ENCODE results near the gene AGAP1. TPM values are rescaled to one million over a fixed set of nuclear protein-coding genes. Genes with fewer than 3 reads are reported as not detected.

Gene AGAP1
- total RNA-seq, 1 experiment from 2014 or later = 23.4 TPM

GRCh38 chr2:235952714-235953113 lies 458.9 kb downstream of the AGAP1 start:
- no peak for DNase-seq (ENCODE audit: low read depth in 1 of 2, low spot score in 2 of 2)
- Histone ChIP-seq H3K4me3 (no peak overlapping the region), H3K9me3 (replicated peaks) (no peaks in the 10 kb centered on the region), H3K4me1 (replicated peaks) (no peaks in the 10 kb centered on the region), H3K27ac (no peak overlapping the region), H3K36me3 (no peaks in the 10 kb centered on the region), H3K27me3 (replicated peaks) (no peaks in the 10 kb centered on the region)

GRCh38 chr2:235954281-235954680 lies 460.4 kb downstream of the AGAP1 start:
- peaks cover 2% of the 10 kb centered on the region; the same call in 1 of the 2 replicates for H3K36me3 ChIP-seq
- no peaks in the 10 kb centered on the region for H3K9me3 ChIP-seq (replicated peaks)
- H3K4me1 ChIP-seq (replicated peaks) = no peaks in the 10 kb centered on the region
- H3K27me3 ChIP-seq (replicated peaks) = no peaks in the 10 kb centered on the region
- no peak overlapping the region for H3K4me3 ChIP-seq
- H3K27ac ChIP-seq = no peak overlapping the region
- no peak for DNase-seq (ENCODE audit: low read depth in 1 of 2, low spot score in 2 of 2)

GRCh38 chr2:235954888-235955480 lies 461.1 kb downstream of the AGAP1 start:
- no peak overlapping the region for H3K4me3 ChIP-seq
- H3K9me3 ChIP-seq (replicated peaks) = no peaks in the 10 kb centered on the region
- H3K27ac ChIP-seq = no peak overlapping the region
- H3K27me3 ChIP-seq (replicated peaks) = no peaks in the 10 kb centered on the region
- peaks cover 4% of the 10 kb centered on the region; the same call in 1 of the 2 replicates for H3K36me3 ChIP-seq
- no peak for DNase-seq (ENCODE audit: low read depth in 1 of 2, low spot score in 2 of 2)
- no peaks in the 10 kb centered on the region for H3K4me1 ChIP-seq (replicated peaks)

GRCh38 chr2:235955664-235956063 lies 461.8 kb downstream of the AGAP1 start:
- peaks cover 4% of the 10 kb centered on the region; the same call in 1 of the 2 replicates for H3K36me3 ChIP-seq
- H3K4me3 ChIP-seq = no peak overlapping the region
- no peaks in the 10 kb centered on the region for H3K9me3 ChIP-seq (replicated peaks)
- no peaks in the 10 kb centered on the region for H3K4me1 ChIP-seq (replicated peaks)
- H3K27me3 ChIP-seq (replicated peaks) = no peaks in the 10 kb centered on the region
- no peak for DNase-seq (ENCODE audit: low read depth in 1 of 2, low spot score in 2 of 2)
- H3K27ac ChIP-seq = no peak overlapping the region

- Histone ChIP-seq H3K4me3 (no peak overlapping the region), H3K27me3 (replicated peaks) (no peaks in the 10 kb centered on the region), H3K27ac (no peak overlapping the region), H3K36me3 (peaks cover 4% of the 10 kb centered on the region; the same call in 1 of the 2 replicates), H3K4me1 (replicated peaks) (no peaks in the 10 kb centered on the region), H3K9me3 (replicated peaks) (no peaks in the 10 kb centered on the region)
- DNase-seq (ENCODE audit: low read depth in 1 of 2, low spot score in 2 of 2) = no peak
Measured at GRCh38 chr2:235956281-235956970, 462.6 kb downstream of the AGAP1 start.

GRCh38 chr2:235957251-235957650 lies 463.4 kb downstream of the AGAP1 start:
- H3K9me3 ChIP-seq (replicated peaks) = no peaks in the 10 kb centered on the region
- DNase-seq (ENCODE audit: low read depth in 1 of 2, low spot score in 2 of 2) = no peak
- H3K36me3 ChIP-seq = peaks cover 4% of the 10 kb centered on the region; the same call in 1 of the 2 replicates
- H3K4me1 ChIP-seq (replicated peaks) = no peaks in the 10 kb centered on the region
- H3K4me3 ChIP-seq = no peak overlapping the region
- no peak overlapping the region for H3K27ac ChIP-seq
- no peaks in the 10 kb centered on the region for H3K27me3 ChIP-seq (replicated peaks)

GRCh38 chr2:235958221-235958930 lies 464.5 kb downstream of the AGAP1 start:
- H3K36me3 ChIP-seq = peaks cover 4% of the 10 kb centered on the region; the same call in 1 of the 2 replicates
- H3K27me3 ChIP-seq (replicated peaks) = no peaks in the 10 kb centered on the region
- DNase-seq (ENCODE audit: low read depth in 1 of 2, low spot score in 2 of 2) = no peak
- H3K27ac ChIP-seq = no peak overlapping the region
- H3K4me1 ChIP-seq (replicated peaks) = no peaks in the 10 kb centered on the region
- H3K4me3 ChIP-seq = no peak overlapping the region
- H3K9me3 ChIP-seq (replicated peaks) = no peaks in the 10 kb centered on the region

- Histone ChIP-seq H3K9me3 (replicated peaks) (no peaks in the 10 kb centered on the region), H3K4me3 (no peak overlapping the region), H3K27ac (no peak overlapping the region), H3K4me1 (replicated peaks) (no peaks in the 10 kb centered on the region), H3K36me3 (peaks cover 4% of the 10 kb centered on the region; the same call in 1 of the 2 replicates), H3K27me3 (replicated peaks) (no peaks in the 10 kb centered on the region)
- no peak for DNase-seq (ENCODE audit: low read depth in 1 of 2, low spot score in 2 of 2)
Measured at GRCh38 chr2:235958931-235959410, 465.1 kb downstream of the AGAP1 start.

GRCh38 chr2:235960011-235960715 lies 466.3 kb downstream of the AGAP1 start:
- peaks cover 4% of the 10 kb centered on the region; the same call in 1 of the 2 replicates for H3K36me3 ChIP-seq
- no peak overlapping the region for H3K27ac ChIP-seq
- DNase-seq (ENCODE audit: low read depth in 1 of 2, low spot score in 2 of 2) = no peak
- no peak overlapping the region for H3K4me3 ChIP-seq
- no peaks in the 10 kb centered on the region for H3K27me3 ChIP-seq (replicated peaks)
- no peaks in the 10 kb centered on the region for H3K4me1 ChIP-seq (replicated peaks)
- H3K9me3 ChIP-seq (replicated peaks) = no peaks in the 10 kb centered on the region

GRCh38 chr2:235960716-235961640 lies 467.1 kb downstream of the AGAP1 start:
- DNase-seq (ENCODE audit: low read depth in 1 of 2, low spot score in 2 of 2) = no peak
- no peaks in the 10 kb centered on the region for H3K27me3 ChIP-seq (replicated peaks)
- no peaks in the 10 kb centered on the region for H3K4me1 ChIP-seq (replicated peaks)
- H3K4me3 ChIP-seq = no peak overlapping the region
- H3K36me3 ChIP-seq = peaks cover 4% of the 10 kb centered on the region; the same call in 1 of the 2 replicates
- H3K9me3 ChIP-seq (replicated peaks) = no peaks in the 10 kb centered on the region
- no peak overlapping the region for H3K27ac ChIP-seq

- Histone ChIP-seq H3K27me3 (replicated peaks) (no peaks in the 10 kb centered on the region), H3K4me3 (no peak overlapping the region), H3K36me3 (peaks cover 4% of the 10 kb centered on the region; the same call in 1 of the 2 replicates), H3K9me3 (replicated peaks) (no peaks in the 10 kb centered on the region), H3K27ac (no peak overlapping the region), H3K4me1 (replicated peaks) (no peaks in the 10 kb centered on the region)
- no peak for DNase-seq (ENCODE audit: low read depth in 1 of 2, low spot score in 2 of 2)
Measured at GRCh38 chr2:235961711-235962110, 467.9 kb downstream of the AGAP1 start.

GRCh38 chr2:235963853-235964577 lies 470.2 kb downstream of the AGAP1 start:
- Histone ChIP-seq H3K9me3 (replicated peaks) (no peaks in the 10 kb centered on the region), H3K27ac (no peak overlapping the region), H3K4me1 (replicated peaks) (no peaks in the 10 kb centered on the region), H3K27me3 (replicated peaks) (no peaks in the 10 kb centered on the region), H3K36me3 (peaks cover 9% of the 10 kb centered on the region), H3K4me3 (no peak overlapping the region)
- no peak for DNase-seq (ENCODE audit: low read depth in 1 of 2, low spot score in 2 of 2)
